ENCODE measurements around the gene FAM89A. TPM values are rescaled to one million over a fixed set of nuclear protein-coding genes. Genes with fewer than 3 reads are reported as not detected.

The FAM89A gene
- total RNA-seq, 1 experiment from 2014 or later = 7.5 TPM

DNA sequence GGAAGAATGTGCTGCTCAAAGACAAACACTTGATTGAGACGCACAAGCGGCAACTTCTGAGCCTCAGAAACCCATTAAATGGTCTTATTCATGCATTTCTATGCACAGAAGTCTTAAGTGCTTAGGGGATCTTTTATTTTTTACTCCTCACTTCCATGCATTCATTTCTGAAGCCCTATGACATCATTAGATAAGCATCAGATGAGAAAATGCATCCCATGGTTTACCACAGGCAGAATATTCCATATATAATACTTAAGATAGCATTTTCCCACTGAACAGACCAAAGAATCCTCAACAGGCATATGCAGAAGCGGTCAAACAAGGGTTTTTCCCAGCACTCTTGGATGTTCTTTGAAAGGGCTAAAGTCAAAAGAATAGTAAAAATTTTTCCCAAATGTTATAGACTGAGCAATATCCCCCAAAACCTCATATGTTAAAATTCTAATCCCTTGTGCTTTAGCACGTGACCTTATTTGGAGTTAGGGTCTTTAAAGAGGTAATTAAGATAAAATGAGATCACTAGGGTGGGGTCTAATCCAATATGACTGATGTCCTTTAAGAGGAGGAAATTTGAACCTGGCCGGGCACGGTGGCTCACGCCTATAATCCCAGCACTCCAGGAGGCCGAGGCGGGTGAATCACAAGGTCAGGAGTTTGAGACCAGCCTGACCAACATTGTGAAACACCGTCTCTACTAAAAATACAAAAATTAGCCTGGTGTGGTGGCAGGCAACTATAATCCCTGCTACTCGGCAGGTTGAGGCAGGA is 22.6 kb upstream of the FAM89A start:
- ChIA-PET POLR2A (ENCODE audit: unreplicated experiment) (no interaction called here), CTCF (no interaction called here)
- Histone ChIP-seq H3K27ac (ENCODE audit: low read length) (no peak overlapping the region), H4K20me1 (ENCODE audit: low read length) (no peaks in the 10 kb centered on the region), H3K36me3 (ENCODE audit: low read depth, low read length) (no peaks in the 10 kb centered on the region), H2AFZ (ENCODE audit: low read length) (no peak overlapping the region), H3K9ac (ENCODE audit: low read length) (no peak overlapping the region), H3K4me2 (ENCODE audit: low read length) (no peak overlapping the region), H3K9me2 (replicated peaks; ENCODE audit: low read length) (no peaks in the 10 kb centered on the region), H3K79me2 (ENCODE audit: low read length) (no peaks in the 10 kb centered on the region), H3K9me3 (ENCODE audit: low read length) (no peaks in the 10 kb centered on the region), H3K27me3 (ENCODE audit: low read length) (peaks cover 15% of the 10 kb centered on the region; the same call in 1 of the 2 replicates), H3K4me3 (ENCODE audit: low read length) (no peak overlapping the region), H3F3A (ENCODE audit: low read length, unreplicated experiment) (no peaks in the 10 kb centered on the region), H3K4me1 (ENCODE audit: insufficient read depth, low read length) (peaks cover 23% of the 10 kb centered on the region)
- intact Hi-C loops (cut with micrococcal nuclease) = no loop called here
- TF ChIP-seq EZH2 (IDR thresholded peaks at IDR 0.05; ENCODE audit: low read length, unreplicated experiment) (no peak), EZH2phosphoT487 (IDR thresholded peaks at IDR 0.05; ENCODE audit: borderline replicate concordance, low read length) (no peak)
- DNase-seq = no peak
- no peak for ATAC-seq
- BruUV-seq (replicated peaks) = no TSS peak

DNA sequence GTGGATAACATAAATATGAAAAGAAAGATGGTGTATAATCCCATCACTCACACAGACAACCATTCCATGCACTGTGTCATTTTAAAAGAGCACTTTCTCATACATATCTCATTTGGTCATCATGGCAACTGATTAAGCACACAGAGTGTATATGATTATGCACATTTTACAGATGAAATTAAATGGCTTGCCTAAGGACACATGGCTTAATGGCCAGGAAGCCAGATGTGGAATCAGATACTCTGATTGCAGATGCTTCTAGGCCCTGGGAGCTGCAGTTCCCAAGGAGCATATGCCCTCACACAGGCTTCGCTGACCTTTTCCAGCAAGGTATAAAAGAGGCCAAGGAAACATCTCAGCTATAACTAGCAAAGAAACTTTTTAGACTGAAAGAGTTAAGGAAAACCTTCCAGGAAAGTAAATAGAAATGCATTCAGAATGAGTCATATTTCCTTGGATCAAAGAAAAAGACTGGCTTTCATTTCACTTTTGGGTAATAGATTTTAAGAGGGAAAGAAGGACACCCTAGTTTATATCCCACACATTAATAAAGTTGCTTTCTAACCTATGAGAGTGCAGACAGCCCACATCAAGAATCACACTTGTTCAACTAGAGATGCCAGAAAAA is 19.6 kb upstream of the FAM89A start:
- Histone ChIP-seq H3K9me3 (ENCODE audit: low read length) (no peaks in the 10 kb centered on the region), H2AFZ (ENCODE audit: low read length) (no peak overlapping the region)
- POLR2A ChIA-PET (ENCODE audit: unreplicated experiment) = no interaction called here

DNA sequence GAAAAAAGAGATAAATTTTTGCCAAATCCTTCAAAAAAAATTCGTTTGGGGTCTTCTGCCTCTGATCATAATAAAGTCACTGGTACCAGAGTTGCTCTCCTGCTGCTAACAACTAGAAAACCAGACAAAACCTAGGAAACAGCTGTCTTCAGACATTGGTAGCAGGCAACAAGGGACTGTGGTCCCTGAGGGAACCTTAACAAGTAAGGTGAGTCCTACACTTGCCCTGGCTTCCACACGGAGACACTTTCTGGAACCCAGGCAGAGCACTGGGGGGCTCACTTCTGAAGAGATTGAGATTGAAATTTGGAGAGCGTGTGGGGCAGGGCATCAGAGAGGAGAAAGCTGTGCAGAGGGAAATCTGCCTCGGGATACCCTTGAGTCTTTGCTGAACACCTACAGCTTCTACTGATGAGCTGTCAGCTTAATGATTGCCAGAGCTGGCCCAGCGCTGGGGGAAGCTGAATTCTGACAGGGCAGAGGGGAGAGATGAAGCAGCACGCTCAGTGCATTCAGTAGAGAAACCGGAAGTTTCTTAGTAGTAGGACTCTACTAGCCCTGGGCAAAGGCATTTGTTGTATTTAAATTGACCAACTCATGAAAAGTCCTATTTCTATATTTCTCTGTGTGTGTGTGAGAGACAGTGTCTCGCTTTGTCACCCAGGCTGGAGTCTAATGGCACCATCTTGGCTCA is 18.5 kb upstream of the FAM89A start:
- intact Hi-C loops (cut with micrococcal nuclease) = no loop called here
- no peaks in the 10 kb centered on the region for H3K27me3 ChIP-seq (ENCODE audit: low read length)
- H4K20me1 ChIP-seq (ENCODE audit: low read length) = no peaks in the 10 kb centered on the region
- DNase-seq = peak; percentile 18
- ChIA-PET CTCF (no interaction called here), POLR2A (ENCODE audit: unreplicated experiment) (no interaction called here)
- no peaks in the 10 kb centered on the region for H3F3A ChIP-seq (ENCODE audit: low read length, unreplicated experiment)
- no peak overlapping the region for H3K27ac ChIP-seq (ENCODE audit: low read length)
- H3K9ac ChIP-seq (ENCODE audit: low read length) = no peak overlapping the region
- no peak overlapping the region for H3K4me3 ChIP-seq (ENCODE audit: low read length)
- peaks cover 39% of the 10 kb centered on the region for H3K4me1 ChIP-seq (ENCODE audit: insufficient read depth, low read length)
- no peak for ATAC-seq
- no peak overlapping the region for H2AFZ ChIP-seq (ENCODE audit: low read length)
- no peaks in the 10 kb centered on the region for H3K36me3 ChIP-seq (ENCODE audit: low read depth, low read length)
- H3K9me2 ChIP-seq (replicated peaks; ENCODE audit: low read length) = no peaks in the 10 kb centered on the region
- H3K4me2 ChIP-seq (ENCODE audit: low read length) = no peak overlapping the region
- BruUV-seq (replicated peaks) = no TSS peak
- no peak for TF ChIP-seq EZH2 (IDR thresholded peaks at IDR 0.05; ENCODE audit: low read length, unreplicated experiment)
- TF ChIP-seq EZH2phosphoT487 (IDR thresholded peaks at IDR 0.05; ENCODE audit: borderline replicate concordance, low read length) = no peak
- TF ChIP-seq, protein P1, sequence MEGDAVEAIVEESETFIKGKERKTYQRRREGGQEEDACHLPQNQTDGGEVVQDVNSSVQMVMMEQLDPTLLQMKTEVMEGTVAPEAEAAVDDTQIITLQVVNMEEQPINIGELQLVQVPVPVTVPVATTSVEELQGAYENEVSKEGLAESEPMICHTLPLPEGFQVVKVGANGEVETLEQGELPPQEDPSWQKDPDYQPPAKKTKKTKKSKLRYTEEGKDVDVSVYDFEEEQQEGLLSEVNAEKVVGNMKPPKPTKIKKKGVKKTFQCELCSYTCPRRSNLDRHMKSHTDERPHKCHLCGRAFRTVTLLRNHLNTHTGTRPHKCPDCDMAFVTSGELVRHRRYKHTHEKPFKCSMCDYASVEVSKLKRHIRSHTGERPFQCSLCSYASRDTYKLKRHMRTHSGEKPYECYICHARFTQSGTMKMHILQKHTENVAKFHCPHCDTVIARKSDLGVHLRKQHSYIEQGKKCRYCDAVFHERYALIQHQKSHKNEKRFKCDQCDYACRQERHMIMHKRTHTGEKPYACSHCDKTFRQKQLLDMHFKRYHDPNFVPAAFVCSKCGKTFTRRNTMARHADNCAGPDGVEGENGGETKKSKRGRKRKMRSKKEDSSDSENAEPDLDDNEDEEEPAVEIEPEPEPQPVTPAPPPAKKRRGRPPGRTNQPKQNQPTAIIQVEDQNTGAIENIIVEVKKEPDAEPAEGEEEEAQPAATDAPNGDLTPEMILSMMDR (conservative IDR thresholded peaks at IDR 0.05; ENCODE audit: low read depth, low read length) = no peak
- H3K9me3 ChIP-seq (ENCODE audit: low read length) = no peaks in the 10 kb centered on the region
- H3K79me2 ChIP-seq (ENCODE audit: low read length) = no peaks in the 10 kb centered on the region

More for the DNA sequence above, 19.6 kb upstream of the FAM89A start:
- Histone ChIP-seq H3K9me2 (replicated peaks; ENCODE audit: low read length) (no peaks in the 10 kb centered on the region), H3K4me3 (ENCODE audit: low read length) (no peak overlapping the region), H3K36me3 (ENCODE audit: low read depth, low read length) (no peaks in the 10 kb centered on the region), H3F3A (ENCODE audit: low read length, unreplicated experiment) (no peaks in the 10 kb centered on the region), H3K9ac (ENCODE audit: low read length) (no peak overlapping the region), H4K20me1 (ENCODE audit: low read length) (no peaks in the 10 kb centered on the region), H3K79me2 (ENCODE audit: low read length) (no peaks in the 10 kb centered on the region), H3K27ac (ENCODE audit: low read length) (0 out of 2 replicates have a peak overlapping the region, but pooled peaks have one; percentile 21), H3K4me2 (ENCODE audit: low read length) (peak overlapping the region; percentile 34), H3K4me1 (ENCODE audit: insufficient read depth, low read length) (peaks cover 34% of the 10 kb centered on the region), H3K27me3 (ENCODE audit: low read length) (no peaks in the 10 kb centered on the region)
- ATAC-seq (peak; percentile 40), DNase-seq (peak; percentile 67)
- no TSS peak for BruUV-seq (replicated peaks)
- CTCF ChIA-PET = no interaction called here
- TF ChIP-seq, protein P1 (conservative IDR thresholded peaks at IDR 0.05; ENCODE audit: low read depth, low read length) = no peak
- intact Hi-C loops (cut with micrococcal nuclease) = loop anchor here (1.0 kb wide), 1 partner anchor 29 kb away; no protein-coding TSS in a partner anchor

Measured in PC-3 (cell line).